Esophagus (tissue), 2 donors: ENCODE results near the gene SLCO2A1. TPM values are rescaled to one million over a fixed set of nuclear protein-coding genes. Genes with fewer than 3 reads are reported as not detected.

Source experiments
- H3K27ac ChIP-seq, 2 donors: one replicate each; pipeline ENCODE4 v1.5.1; 2013; ENCODE audit warnings: low read depth in 2 of 2, mild to moderate bottlenecking in 2 of 2, inconsistent platforms in 1 of 2, low read length in 1 of 2, moderate library complexity in 1 of 2
- H3K27me3 ChIP-seq, 2 donors: one replicate each; pipeline ENCODE4 v1.6.1; 2013; ENCODE audit warnings: low read length in 2 of 2, control low read depth in 1 of 2, mild to moderate bottlenecking in 1 of 2; ENCODE audit not compliant: insufficient read depth in 2 of 2, control insufficient read depth in 1 of 2
- H3K36me3 ChIP-seq, 2 donors: one replicate each; pipeline ENCODE4 v1.6.1; 2013; ENCODE audit warnings: low read length in 1 of 2; ENCODE audit not compliant: control insufficient read depth in 2 of 2, insufficient read depth in 2 of 2
- H3K4me1 ChIP-seq, 2 donors: one replicate each; pipeline ENCODE4 v1.6.1; 2013; ENCODE audit warnings: low read length in 1 of 2; ENCODE audit not compliant: control insufficient read depth in 2 of 2, insufficient read depth in 2 of 2
- H3K4me3 ChIP-seq, 2 donors: one replicate each; pipeline ENCODE4 v1.5.1; 2013; ENCODE audit warnings: low read length in 2 of 2, mild to moderate bottlenecking in 2 of 2, low read depth in 1 of 2, moderate library complexity in 1 of 2
- H3K9me3 ChIP-seq, 2 donors: one replicate each; pipeline ENCODE4 v1.6.1; 2013; ENCODE audit warnings: mild to moderate bottlenecking in 2 of 2, low read depth in 1 of 2, low read length in 1 of 2, moderate library complexity in 1 of 2; ENCODE audit not compliant: control insufficient read depth in 2 of 2, insufficient read depth in 1 of 2
- WGBS, 2 donors: extraction: QIAGEN DNeasy Blood & Tissue Kit; methylation state at CpG; one replicate each; pipeline ENCODE4 v1.1.7; 2013; 5-methylcytosine and 5-hydroxymethylcytosine counted together
- polyA plus RNA-seq, 2 donors: library from polyadenylated mRNA; stranded (reverse); fragments of 200-250 nt; gene quantifications; one replicate each; pipeline ENCODE4 v1.2.3, GENCODE V29; 2013
- donor health status: healthy with polysubstance abuse.
- donor health status: Bipolar disorder and iron deficiency.

The SLCO2A1 gene
- polyA plus RNA-seq, 2 donors: 4.9 to 6.2 TPM

DNA sequence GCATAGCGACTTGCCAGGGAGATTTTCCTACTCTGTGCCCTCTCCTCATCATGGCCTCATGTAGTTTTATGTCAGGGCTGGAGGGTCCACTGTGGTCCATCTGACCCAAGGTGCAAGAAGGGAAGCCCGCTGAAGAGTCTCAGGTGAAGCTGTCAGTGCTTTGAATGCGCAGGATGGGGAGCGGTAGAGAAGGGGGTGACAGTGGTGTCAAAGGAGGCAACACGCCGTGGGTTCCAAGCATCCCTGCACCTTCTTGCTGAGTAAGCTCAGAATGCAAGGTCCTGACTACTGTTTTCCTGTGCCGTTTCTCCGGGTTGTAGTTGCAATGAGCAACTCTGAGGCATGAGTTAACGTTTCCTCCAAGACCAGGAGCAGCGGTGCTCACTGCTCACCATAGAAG, 89.2 kb downstream of the SLCO2A1 start:
- H3K9me3 ChIP-seq: no peaks in the 10 kb centered on the region
- H3K4me1 ChIP-seq: peaks cover 3 to 17% of the 10 kb centered on the region in 2 donors
- no peak overlapping the region for H3K4me3 ChIP-seq
- H3K36me3 ChIP-seq: no peaks in the 10 kb centered on the region
- WGBS, 2 donors: 86 to 94% methylated on average over 10 of the region's 10 CpGs
- H3K27me3 ChIP-seq: no peaks in the 10 kb centered on the region
- H3K27ac ChIP-seq: no peak overlapping the region

DNA sequence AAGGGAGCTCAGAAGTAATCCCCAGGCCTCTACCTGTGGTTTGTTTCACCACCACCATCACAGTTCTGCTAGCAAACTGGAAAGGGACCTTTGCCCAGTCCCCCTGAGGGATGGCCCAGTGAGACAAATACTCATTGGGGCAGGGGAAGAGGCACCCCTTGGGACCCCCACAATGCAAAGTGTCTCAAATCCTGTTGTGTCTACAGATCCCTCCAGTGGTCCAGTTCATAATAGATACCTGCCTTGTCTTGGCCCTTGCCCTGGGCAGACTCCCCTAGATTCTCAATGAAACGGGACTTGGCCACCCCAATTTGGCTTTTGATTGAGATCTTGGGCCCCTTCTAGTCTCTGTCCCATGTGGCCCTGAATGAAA, 90.3 kb downstream of the SLCO2A1 start:
- Histone ChIP-seq H3K4me3 (no peak overlapping the region), H3K27me3 (no peaks in the 10 kb centered on the region), H3K9me3 (no peaks in the 10 kb centered on the region), H3K4me1 (peaks cover 3 to 9% of the 10 kb centered on the region in 2 donors), H3K36me3 (no peaks in the 10 kb centered on the region), H3K27ac (no peak overlapping the region)
- WGBS, 2 donors: 82 to 86% methylated on average over 1 of the region's 1 CpG

DNA sequence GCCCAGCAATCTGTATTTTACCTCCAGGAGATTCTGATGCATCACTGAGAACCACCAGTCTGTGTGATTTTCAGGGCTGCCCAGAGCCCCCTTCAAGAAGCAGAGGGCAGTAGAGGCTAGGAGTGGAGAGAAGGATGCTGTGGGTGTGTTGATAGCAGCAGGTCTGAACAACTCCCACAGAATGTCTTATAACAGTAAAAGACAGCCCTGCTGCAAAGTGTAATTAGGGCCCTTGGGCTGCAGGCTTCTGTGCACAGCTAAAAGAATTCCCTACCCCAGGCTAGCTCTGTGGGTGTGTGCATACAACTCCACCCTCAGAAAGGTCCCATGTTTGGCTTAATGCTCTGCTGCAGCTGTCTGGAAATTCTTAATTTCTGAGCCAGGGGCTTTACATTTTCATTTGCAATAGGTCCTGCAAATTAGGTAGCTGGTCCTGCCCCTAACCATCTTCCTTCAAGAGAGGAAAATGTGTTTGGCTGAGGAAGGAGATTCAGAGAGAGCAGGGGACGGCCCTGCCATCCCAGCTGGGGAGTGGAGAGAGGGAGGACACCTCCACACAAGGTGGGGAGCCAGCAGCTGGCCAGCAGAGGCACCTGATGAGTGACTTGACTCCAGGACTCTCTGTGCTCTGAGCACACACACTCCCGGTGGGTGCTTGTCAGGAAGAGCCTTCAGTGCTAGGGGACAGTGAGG, 90.8 kb downstream of the SLCO2A1 start:
- Histone ChIP-seq H3K9me3 (no peaks in the 10 kb centered on the region), H3K4me3 (no peak overlapping the region), H3K27me3 (no peaks in the 10 kb centered on the region), H3K36me3 (no peaks in the 10 kb centered on the region), H3K27ac (no peak overlapping the region), H3K4me1 (peaks cover 3% of the 10 kb centered on the region in 2 donors)
- 37 to 66% methylated on average over 2 of the region's 2 CpGs for WGBS, 2 donors

DNA sequence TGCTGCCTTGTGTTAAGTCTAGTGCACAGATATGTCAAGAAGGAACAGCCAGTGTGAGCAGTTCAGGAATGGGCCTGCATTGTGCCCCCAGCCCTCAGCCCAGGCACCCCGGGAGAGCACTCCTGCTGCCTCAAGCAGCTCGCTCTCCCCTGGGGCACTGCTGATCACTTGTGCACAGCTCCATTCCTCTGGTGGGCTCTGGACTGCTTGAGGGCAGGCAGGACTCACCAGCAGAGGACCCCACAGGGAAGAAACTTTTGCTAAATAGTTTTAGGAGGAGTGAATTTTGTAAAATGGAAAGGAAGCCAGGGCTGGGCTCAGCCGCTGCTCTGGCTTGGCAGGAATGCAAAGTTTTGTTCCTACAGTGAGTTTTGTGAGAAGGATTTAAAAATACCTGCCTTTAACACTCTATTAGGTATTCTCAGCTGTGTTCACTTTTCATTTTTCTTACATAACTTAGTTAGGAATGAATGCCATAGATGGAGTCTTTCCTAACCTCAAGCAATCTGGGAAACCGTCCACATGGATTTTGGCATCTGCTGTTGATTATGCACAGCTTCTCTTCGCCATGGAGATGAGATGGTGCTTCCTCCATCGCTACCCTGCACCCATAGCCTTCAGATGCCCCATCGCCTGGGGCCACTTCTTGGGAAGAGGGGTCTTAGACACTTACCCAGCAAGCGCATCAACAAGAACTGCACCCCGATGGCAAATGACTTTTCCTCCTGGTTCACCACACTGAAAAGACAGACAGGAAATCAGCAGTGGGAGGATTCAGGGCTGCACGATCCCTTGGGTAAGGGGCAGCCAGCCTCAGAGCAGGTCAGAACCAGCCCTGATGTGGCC, 91.7 kb downstream of the SLCO2A1 start:
- no peak overlapping the region for H3K4me3 ChIP-seq
- H3K27me3 ChIP-seq: no peaks in the 10 kb centered on the region
- 52 to 66% methylated on average over 10 of the region's 10 CpGs for WGBS, 2 donors
- peaks cover 0 to 3% of the 10 kb centered on the region in 2 donors for H3K4me1 ChIP-seq
- H3K9me3 ChIP-seq: no peaks in the 10 kb centered on the region
- peak overlapping the region in 1 of 2 donors; percentile 11 for H3K27ac ChIP-seq
- H3K36me3 ChIP-seq: no peaks in the 10 kb centered on the region

DNA sequence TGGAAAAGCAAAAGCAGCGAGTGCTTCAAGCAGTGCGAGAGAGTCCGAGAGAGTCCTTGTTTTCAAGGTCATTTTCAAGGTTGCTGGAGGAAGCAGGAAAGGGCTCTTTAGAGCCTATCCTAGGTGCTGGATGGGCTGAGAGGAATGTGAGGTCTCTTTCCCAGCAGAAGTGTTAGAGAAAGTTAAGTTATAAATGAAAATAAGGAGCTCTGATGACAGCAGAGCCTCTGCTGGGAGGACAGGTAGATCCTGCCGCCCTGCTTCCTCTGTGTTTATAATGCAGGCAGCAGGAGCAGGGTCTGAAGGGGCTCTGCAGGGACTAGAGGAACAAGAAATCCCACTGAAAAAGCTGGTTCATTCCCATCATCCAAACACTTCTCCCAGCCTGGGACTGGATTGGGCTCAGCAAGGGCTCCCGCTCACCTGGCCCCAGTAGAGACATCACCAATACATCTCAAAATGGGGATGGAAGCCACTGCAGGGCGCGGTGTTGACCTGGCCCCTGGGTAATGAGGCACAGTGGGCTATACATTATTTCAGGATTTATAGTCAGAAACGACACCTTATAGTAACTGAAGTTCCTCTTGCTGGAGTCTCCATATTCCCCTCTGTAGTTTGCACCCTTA, 92.6 kb downstream of the SLCO2A1 start:
- H3K9me3 ChIP-seq: no peaks in the 10 kb centered on the region
- no peaks in the 10 kb centered on the region for H3K36me3 ChIP-seq
- peaks cover 0 to 3% of the 10 kb centered on the region in 2 donors for H3K4me1 ChIP-seq
- H3K4me3 ChIP-seq: no peak overlapping the region
- H3K27ac ChIP-seq: no peak overlapping the region
- no peaks in the 10 kb centered on the region for H3K27me3 ChIP-seq
- 77 to 90% methylated on average over 8 of the region's 8 CpGs for WGBS, 2 donors

DNA sequence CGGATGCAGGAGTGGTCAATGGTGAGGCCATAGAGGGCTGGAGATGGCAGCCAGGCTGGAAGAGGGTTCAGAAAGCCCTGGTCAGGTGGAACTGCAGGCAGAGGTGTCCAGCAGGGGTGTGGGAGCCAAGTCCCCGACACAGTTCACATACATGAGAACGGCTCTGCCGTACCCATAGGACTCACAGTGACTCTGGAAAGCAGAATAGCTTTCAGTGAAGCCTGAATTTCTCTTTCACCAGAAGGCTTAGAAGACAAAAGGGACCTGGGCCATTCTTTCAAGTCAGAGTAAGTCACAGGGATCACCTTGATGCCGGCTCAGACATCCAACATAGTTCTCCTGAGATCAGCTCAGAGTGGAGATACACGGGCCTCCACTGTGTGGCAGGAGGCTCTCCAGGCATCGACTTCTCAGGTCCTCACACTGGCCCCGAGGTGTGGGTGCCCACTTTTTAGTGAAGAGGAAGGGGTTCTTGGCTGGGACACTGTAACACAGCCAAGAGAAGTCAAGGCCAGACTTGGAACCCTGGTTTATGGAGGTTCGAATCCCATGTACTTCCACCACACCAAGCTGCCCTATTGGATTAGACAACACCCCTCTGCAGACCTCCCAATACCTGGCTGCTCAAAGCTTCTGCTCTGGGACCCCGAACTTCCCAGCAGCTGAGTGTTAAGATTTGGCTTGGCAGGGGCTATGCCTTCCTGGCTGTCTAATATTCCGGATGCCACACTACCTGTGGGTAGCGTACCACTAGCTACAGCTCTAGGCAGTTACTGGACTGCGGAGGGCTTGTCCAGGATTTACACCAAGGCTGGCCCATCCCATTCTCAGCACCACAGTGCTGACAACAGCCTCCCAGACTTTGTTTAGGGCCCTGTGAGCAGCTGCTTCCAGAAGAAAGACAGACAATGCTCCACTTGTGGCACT, 93.6 kb downstream of the SLCO2A1 start:
- Histone ChIP-seq H3K36me3 (no peaks in the 10 kb centered on the region), H3K27me3 (no peaks in the 10 kb centered on the region), H3K4me1 (peaks cover 0 to 3% of the 10 kb centered on the region in 2 donors), H3K4me3 (no peak overlapping the region), H3K27ac (no peak overlapping the region), H3K9me3 (no peaks in the 10 kb centered on the region)
- 87 to 92% methylated on average over 13 of the region's 13 CpGs for WGBS, 2 donors

DNA sequence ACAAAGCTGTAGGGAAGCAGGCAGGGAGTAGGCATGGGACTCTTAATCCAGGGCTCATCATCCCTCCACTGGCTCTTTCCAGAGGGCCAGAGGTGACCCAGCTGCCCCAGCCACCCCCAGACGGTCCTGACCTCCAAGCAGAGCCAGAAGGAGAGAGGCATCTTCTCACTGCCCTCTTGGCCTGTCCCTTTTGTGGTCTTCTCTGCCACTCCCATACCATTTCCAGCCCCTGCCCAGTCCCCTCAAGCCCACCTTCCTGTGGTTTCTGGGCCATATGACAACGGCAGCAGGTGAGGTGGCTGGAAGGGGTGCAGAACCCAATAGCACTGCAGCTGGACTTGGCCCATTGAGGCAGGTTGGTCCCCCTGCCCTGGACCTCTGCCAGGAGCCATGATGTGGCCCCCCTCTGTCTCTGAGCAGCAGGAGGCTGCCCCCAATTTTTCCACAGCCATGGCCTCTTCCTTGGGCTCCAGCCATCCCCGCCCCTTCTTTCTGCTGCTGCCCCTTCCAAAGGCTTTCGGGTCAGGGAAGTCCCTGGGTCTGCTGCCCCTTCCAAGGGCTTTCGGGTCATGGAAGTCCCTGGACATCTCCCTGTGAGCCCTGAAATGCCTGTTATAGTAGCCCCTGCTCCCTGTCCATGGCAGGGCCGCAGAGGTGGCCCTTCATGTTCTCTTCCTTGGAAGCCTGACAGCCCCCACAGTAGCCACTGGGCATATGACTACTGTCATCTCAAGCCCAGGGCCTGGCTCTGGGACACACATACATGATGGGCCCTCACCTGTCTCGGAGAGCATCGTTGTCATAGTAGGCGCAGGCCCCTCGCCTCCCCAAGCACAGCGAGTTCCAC, 94.5 kb downstream of the SLCO2A1 start:
- H3K36me3 ChIP-seq: no peaks in the 10 kb centered on the region
- WGBS, 2 donors: 82 to 90% methylated on average over 11 of the region's 11 CpGs
- H3K27ac ChIP-seq: no peak overlapping the region
- H3K4me3 ChIP-seq: no peak overlapping the region
- no peaks in the 10 kb centered on the region for H3K27me3 ChIP-seq
- no peaks in the 10 kb centered on the region for H3K9me3 ChIP-seq
- H3K4me1 ChIP-seq: peaks cover 0 to 3% of the 10 kb centered on the region in 2 donors

DNA sequence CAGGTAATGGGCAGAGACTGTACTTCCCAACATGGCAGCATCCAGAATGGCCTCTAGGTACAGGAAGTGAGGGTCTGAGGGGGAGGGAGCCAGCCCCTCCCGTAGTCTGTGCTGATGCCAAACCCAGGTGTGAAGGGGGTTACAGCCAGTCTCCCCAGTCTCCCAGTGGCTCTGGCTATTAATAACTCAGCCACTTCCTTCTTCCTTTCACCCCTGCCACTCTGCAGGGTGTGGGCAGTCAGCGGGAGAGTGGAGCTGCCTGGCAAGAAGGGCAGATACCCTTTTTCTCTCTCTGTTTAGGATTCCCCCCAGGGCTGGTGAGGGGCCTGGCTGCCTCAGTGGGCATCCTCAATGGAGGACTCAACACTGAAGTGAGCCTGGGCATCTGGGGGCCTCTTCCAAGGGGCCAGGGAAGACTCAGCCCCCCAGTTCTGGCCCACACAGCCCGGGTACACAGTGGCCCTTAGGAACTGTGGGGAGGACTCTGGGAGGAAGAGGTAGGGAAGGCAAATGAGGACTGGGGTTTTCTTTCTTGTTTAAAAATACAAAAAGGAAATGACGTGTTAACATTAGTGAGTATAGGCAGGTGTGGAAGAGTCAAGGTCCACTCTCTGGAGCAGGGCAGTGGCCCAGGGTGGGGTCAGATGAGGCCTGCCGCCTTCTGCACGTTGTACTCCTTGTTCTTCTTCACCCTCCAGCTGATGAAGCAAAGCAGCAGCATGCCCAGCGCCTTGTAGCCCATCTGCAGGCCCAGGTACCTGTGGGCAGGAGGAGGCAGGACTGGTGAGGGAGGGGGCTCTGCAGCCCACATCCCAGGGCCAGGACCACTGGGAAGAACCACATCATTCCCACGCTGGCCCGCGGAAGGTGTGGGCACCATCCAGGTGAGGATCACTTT, 95.4 kb downstream of the SLCO2A1 start:
- Histone ChIP-seq H3K4me3 (no peak overlapping the region), H3K4me1 (peaks cover 0 to 3% of the 10 kb centered on the region in 2 donors), H3K27ac (no peak overlapping the region), H3K27me3 (no peaks in the 10 kb centered on the region), H3K36me3 (no peaks in the 10 kb centered on the region), H3K9me3 (no peaks in the 10 kb centered on the region)
- WGBS, 2 donors: 74 to 86% methylated on average over 9 to 10 of the region's 10 CpGs
